Caco-2 (cell line): ENCODE data around the gene RHOU. TPM values are rescaled to one million over a fixed set of nuclear protein-coding genes. Genes with fewer than 3 reads are reported as not detected.

Source experiments
- BruUV-seq: library from RNA; stranded (reverse); fragments of 400-500 nt; replicated peaks from 2 replicates; lab custom pipeline; 2021; lab: Mats Ljungman, UMichigan
- CTCF ChIA-PET: fragments of 300-600 bp; sonication (Branson Sonifier 250); formaldehyde crosslinking; loops from one replicate; lab custom pipeline; 2022; ENCODE audit warnings: antibody characterized with exemption; lab: Charles Lee
- POLR2A ChIA-PET: fragments of 300-600 bp; sonication (Branson Sonifier 250); formaldehyde crosslinking; loops from one replicate; lab custom pipeline; 2022; ENCODE audit warnings: antibody characterized with exemption; lab: Charles Lee
- DNase-seq, 2 experiments: peaks; one replicate each; pipeline versions ENCODE4 v3.0.0 to v3.0.0-alpha.2; 2020 to 2022
- H3K27me3 ChIP-seq: replicated peaks from 2 replicates; pipeline ENCODE4 v1.6.0; 2011; ENCODE audit warnings: low read length; ENCODE audit not compliant: control insufficient read depth, insufficient read depth
- H3K36me3 ChIP-seq: 2 replicates; pipeline ENCODE4 v1.5.1; 2011; ENCODE audit warnings: low read length; ENCODE audit not compliant: control insufficient read depth, insufficient read depth
- H3K4me1 ChIP-seq: fragments of 250-450 bp; sonication (Bioruptor Pico); 2 replicates; pipeline ENCODE4 v1.5.1; 2020; ENCODE audit warnings: mild to moderate bottlenecking
- H3K4me3 ChIP-seq: 2 replicates; pipeline ENCODE4 v1.5.1; 2011; ENCODE audit warnings: low read depth, mild to moderate bottlenecking, control low read depth, low read length
- H3K9me3 ChIP-seq: fragments of 250-450 bp; sonication (Bioruptor Pico); 2 replicates; pipeline ENCODE4 v1.5.1; 2020; ENCODE audit warnings: mild to moderate bottlenecking, moderate library complexity
- H3K27ac Mint-ChIP-seq: one replicate; pipeline ENCODE4 v1.8.0; 2022; ENCODE audit warnings: mixed read lengths; ENCODE audit not compliant: unreplicated experiment
- H3K27me3 Mint-ChIP-seq: one replicate; pipeline ENCODE4 v1.8.0; 2022; ENCODE audit warnings: mixed read lengths; ENCODE audit not compliant: insufficient read depth, unreplicated experiment
- H3K36me3 Mint-ChIP-seq: one replicate; pipeline ENCODE4 v1.8.0; 2022; ENCODE audit warnings: mild to moderate bottlenecking, mixed read lengths; ENCODE audit not compliant: insufficient read depth, unreplicated experiment
- H3K4me1 Mint-ChIP-seq: one replicate; pipeline ENCODE4 v1.8.0; 2022; ENCODE audit warnings: low read depth, mixed read lengths; ENCODE audit not compliant: unreplicated experiment
- H3K4me3 Mint-ChIP-seq: one replicate; pipeline ENCODE4 v1.8.0; 2022; ENCODE audit warnings: mild to moderate bottlenecking, moderate library complexity, mixed read lengths; ENCODE audit not compliant: unreplicated experiment
- H3K9me3 Mint-ChIP-seq: one replicate; pipeline ENCODE4 v1.8.0; 2022; ENCODE audit warnings: mixed read lengths; ENCODE audit not compliant: unreplicated experiment
- CTCF ChIP-seq, 2 experiments: fragments of 200-600 bp in 1 of 2; IDR thresholded peaks; 1 replicate in 1 of 2; 2 replicates in 1 of 2; pipeline versions ENCODE4 v1.5.1 to v1.8.0; 2011 to 2022; ENCODE audit warnings: antibody characterized with exemption in 1 of 2, control low read depth in 1 of 2, inconsistent platforms in 1 of 2, low read depth in 1 of 2, low read length in 1 of 2, mild to moderate bottlenecking in 1 of 2, moderate library complexity in 1 of 2; ENCODE audit not compliant: insufficient read depth in 1 of 2, severe bottlenecking in 1 of 2, unreplicated experiment in 1 of 2
- intact Hi-C: fragments of 100-400 bp; cut with micrococcal nuclease; formaldehyde crosslinking; loops from one replicate; pipeline ENCODE4 v1.10.0; 2022; ENCODE audit not compliant: unreplicated experiment
- total RNA-seq: library from RNA; stranded (reverse); gene quantifications from 2 replicates; pipeline ENCODE4 v1.2.3, GENCODE V29; 2022

Gene RHOU
- total RNA-seq, 1 experiment from 2014 or later, result 17.4 TPM

GRCh38 chr1:228793032-228793431, 57.8 kb downstream of the RHOU start:
- POLR2A ChIA-PET, result no interaction called here
- TF ChIP-seq CTCF (IDR thresholded peaks at IDR 0.05; ENCODE audit: insufficient read depth in 1 of 2, low read depth in 1 of 2, low read length in 1 of 2, severe bottlenecking in 1 of 2, unreplicated experiment in 1 of 2), result no peak
- no peaks in the 10 kb centered on the region for H3K27me3 Mint-ChIP-seq
- no peaks in the 10 kb centered on the region for H3K9me3 ChIP-seq
- H3K4me1 ChIP-seq, result no peaks in the 10 kb centered on the region
- no TSS peak for BruUV-seq
- no peak overlapping the region for H3K4me3 ChIP-seq
- H3K4me1 Mint-ChIP-seq, result no peaks in the 10 kb centered on the region
- H3K36me3 Mint-ChIP-seq, result no peaks in the 10 kb centered on the region
- no peak for DNase-seq
- H3K36me3 ChIP-seq, result no peaks in the 10 kb centered on the region
- H3K27ac Mint-ChIP-seq, result no peak overlapping the region
- peaks cover 8% of the 10 kb centered on the region for H3K9me3 Mint-ChIP-seq
- no peak overlapping the region for H3K4me3 Mint-ChIP-seq
- intact Hi-C loops, result no loop called here
- no peaks in the 10 kb centered on the region for H3K27me3 ChIP-seq
- CTCF ChIA-PET, result no interaction called here

- no peaks in the 10 kb centered on the region for H3K36me3 ChIP-seq
- intact Hi-C loops, result no loop called here
- no peaks in the 10 kb centered on the region for H3K9me3 ChIP-seq
- H3K4me1 ChIP-seq, result no peaks in the 10 kb centered on the region
- BruUV-seq, result no TSS peak
- Mint-ChIP-seq H3K4me1 (no peaks in the 10 kb centered on the region), H3K36me3 (no peaks in the 10 kb centered on the region), H3K9me3 (no peaks in the 10 kb centered on the region), H3K27ac (no peak overlapping the region), H3K27me3 (no peaks in the 10 kb centered on the region), H3K4me3 (no peak overlapping the region)
- TF ChIP-seq CTCF (IDR thresholded peaks at IDR 0.05; ENCODE audit: insufficient read depth in 1 of 2, low read depth in 1 of 2, low read length in 1 of 2, severe bottlenecking in 1 of 2, unreplicated experiment in 1 of 2), result no peak
- no peaks in the 10 kb centered on the region for H3K27me3 ChIP-seq
- POLR2A ChIA-PET, result no interaction called here
- CTCF ChIA-PET, result no interaction called here
- DNase-seq, result no peak
- no peak overlapping the region for H3K4me3 ChIP-seq
These were observed 58.9 kb downstream of the RHOU start for GRCh38 chr1:228794173-228794572.

- CTCF ChIA-PET, result no interaction called here
- BruUV-seq, result no TSS peak
- H3K27ac Mint-ChIP-seq, result no peak overlapping the region
- H3K4me1 Mint-ChIP-seq, result no peaks in the 10 kb centered on the region
- intact Hi-C loops, result no loop called here
- DNase-seq, result no peak
- no peak for TF ChIP-seq CTCF (IDR thresholded peaks at IDR 0.05; ENCODE audit: insufficient read depth in 1 of 2, low read depth in 1 of 2, low read length in 1 of 2, severe bottlenecking in 1 of 2, unreplicated experiment in 1 of 2)
- no peaks in the 10 kb centered on the region for H3K36me3 ChIP-seq
- POLR2A ChIA-PET, result no interaction called here
- no peak overlapping the region for H3K4me3 ChIP-seq
- no peaks in the 10 kb centered on the region for H3K9me3 ChIP-seq
- no peak overlapping the region for H3K4me3 Mint-ChIP-seq
- no peaks in the 10 kb centered on the region for H3K27me3 Mint-ChIP-seq
- no peaks in the 10 kb centered on the region for H3K9me3 Mint-ChIP-seq
- no peaks in the 10 kb centered on the region for H3K36me3 Mint-ChIP-seq
- H3K27me3 ChIP-seq, result no peaks in the 10 kb centered on the region
- H3K4me1 ChIP-seq, result no peaks in the 10 kb centered on the region
These were observed 59.5 kb downstream of the RHOU start for GRCh38 chr1:228794810-228795209.
